Epithelial cell of esophagus (primary cell): ENCODE results near the gene GPT2.
"Not testable (repeated sequence)": the region's sequence is repeated elsewhere in the genome, so short reads cannot be mapped to it uniquely, and the experiment has no call there.

Source experiments
- DNase-seq: peaks from one replicate; pipeline ENCODE4 v3.0.0; 2010; ENCODE audit warnings: low read depth
- H3K4me3 ChIP-seq: 2 replicates; pipeline ENCODE4 v1.5.1; 2011; ENCODE audit warnings: mild to moderate bottlenecking, low read length, control low read depth
- CTCF ChIP-seq: IDR thresholded peaks from 2 replicates; pipeline ENCODE4 v1.5.1; 2011; ENCODE audit warnings: low read depth, mild to moderate bottlenecking, low read length, control low read depth, inconsistent platforms; ENCODE audit not compliant: insufficient read depth; ENCODE audit errors: missing control alignments

GPT2 gene

GRCh38 chr16:46855389-46855788 is 28.8 kb upstream of the GPT2 start:
- no peak for DNase-seq
- no peak for TF ChIP-seq CTCF
- no peak overlapping the region for H3K4me3 ChIP-seq

- DNase-seq, result peak; percentile 57
- peak; percentile 42 for TF ChIP-seq CTCF
- H3K4me3 ChIP-seq, result no peak overlapping the region
These were observed 26.7 kb upstream of the GPT2 start for GRCh38 chr16:46857368-46857945.

- no peak for TF ChIP-seq CTCF
- no peak for DNase-seq
- H3K4me3 ChIP-seq, result no peak overlapping the region
These were observed 26.0 kb upstream of the GPT2 start for GRCh38 chr16:46858151-46858550.

- no peak overlapping the region for H3K4me3 ChIP-seq
- TF ChIP-seq CTCF, result no peak
- DNase-seq, result peak; percentile 93
These were observed 24.4 kb upstream of the GPT2 start for GRCh38 chr16:46859719-46860152.

GRCh38 chr16:46862555-46863447 is 21.4 kb upstream of the GPT2 start:
- TF ChIP-seq CTCF, result no peak
- DNase-seq, result no peak
- no peak overlapping the region for H3K4me3 ChIP-seq

GRCh38 chr16:46866286-46866685 is 17.9 kb upstream of the GPT2 start:
- DNase-seq, result no peak
- TF ChIP-seq CTCF, result no peak
- H3K4me3 ChIP-seq, result no peak overlapping the region

GRCh38 chr16:46867486-46867885 is 16.7 kb upstream of the GPT2 start:
- not testable (repeated sequence) for H3K4me3 ChIP-seq, DNase-seq

GRCh38 chr16:46868891-46869290 is 15.3 kb upstream of the GPT2 start:
- not testable (repeated sequence) for DNase-seq

More at GRCh38 chr16:46868891-46869290, 15.3 kb upstream of the GPT2 start:
- not testable (repeated sequence) for H3K4me3 ChIP-seq
